Measurements from ENCODE around the gene SLC26A2.

Gene SLC26A2

DNA sequence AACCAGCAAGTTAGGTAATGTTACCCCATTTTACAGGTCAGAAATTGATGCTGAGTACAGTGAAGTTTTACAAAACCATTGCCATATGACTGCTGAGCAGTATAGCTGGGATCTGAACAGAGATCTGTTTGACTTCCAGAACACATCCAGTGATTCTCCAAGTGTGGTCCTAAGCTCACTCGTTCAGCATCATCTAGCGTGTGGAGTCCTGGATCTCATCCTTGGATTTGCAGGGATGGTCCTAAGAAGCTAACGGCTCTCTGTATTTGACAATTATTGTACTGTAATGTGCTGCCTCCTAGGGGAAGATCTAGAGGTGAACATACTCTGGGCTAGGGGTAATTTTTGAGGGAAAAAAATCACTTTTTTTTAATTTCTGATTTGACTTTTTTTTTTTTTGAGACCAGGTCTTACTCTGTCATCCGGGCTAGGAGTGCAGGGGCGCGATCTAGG, 1.4 kb downstream of the SLC26A2 start:
- DNase-seq: peak; percentile 76
- H3K9me3 ChIP-seq (ENCODE audit: control insufficient read depth, low read length): no peaks in the 10 kb centered on the region
- no peak overlapping the region for H2BK15ac ChIP-seq (ENCODE audit: low read depth, poor library complexity, severe bottlenecking)
- WGBS: 78% methylated on average over 6 of the region's 6 CpGs
- H3K4ac ChIP-seq (ENCODE audit: low read depth in 1 of 2, low read length in 2 of 2): no peak overlapping the region
- no peaks in the 10 kb centered on the region for H3K27me3 ChIP-seq (ENCODE audit: control insufficient read depth in 1 of 2, insufficient read depth in 1 of 2, low read length in 2 of 2)
- no peak overlapping the region for H4K91ac ChIP-seq (ENCODE audit: low read length)
- peaks cover 18% of the 10 kb centered on the region for H3K4me1 ChIP-seq (ENCODE audit: control insufficient read depth, insufficient read depth, low read depth, low read length)
- H3K4me3 ChIP-seq (ENCODE audit: insufficient read depth in 1 of 2, low read depth in 1 of 2, low read length in 2 of 2): peak overlapping the region in 1 of 2 experiments; percentile 89
- H2BK5ac ChIP-seq (ENCODE audit: low read depth, low read length, poor library complexity, severe bottlenecking): no peak overlapping the region
- no peak overlapping the region for H3K27ac ChIP-seq (ENCODE audit: low read length, poor library complexity, severe bottlenecking)
- H3K14ac ChIP-seq (ENCODE audit: low read length in 2 of 2): no peak overlapping the region
- no peak overlapping the region for H4K8ac ChIP-seq (ENCODE audit: low read length)
- H3K36me3 ChIP-seq (ENCODE audit: control insufficient read depth in 1 of 2, insufficient read depth in 2 of 2, low read depth in 1 of 2, low read length in 2 of 2): no peaks in the 10 kb centered on the region
- no peak overlapping the region for H2BK120ac ChIP-seq (ENCODE audit: low read depth, low read length)
- H3K79me1 ChIP-seq (replicated peaks; ENCODE audit: low read length, poor library complexity, severe bottlenecking): peaks cover 19% of the 10 kb centered on the region
- no peak overlapping the region for H3K23ac ChIP-seq (ENCODE audit: low read length in 2 of 2)
- no peak overlapping the region for H2AFZ ChIP-seq (ENCODE audit: low read depth, low read length)
- H3K9ac ChIP-seq (ENCODE audit: low read length): no peak overlapping the region
- no peak overlapping the region for H3K4me2 ChIP-seq (ENCODE audit: low read length, poor library complexity, severe bottlenecking)
- H2BK12ac ChIP-seq (ENCODE audit: low read length in 2 of 2): no peak overlapping the region
- no peak overlapping the region for H2AK5ac ChIP-seq (ENCODE audit: low read length, severe bottlenecking)
- H3K18ac ChIP-seq (ENCODE audit: low read depth in 1 of 2, low read length in 2 of 2): no peak overlapping the region

DNA sequence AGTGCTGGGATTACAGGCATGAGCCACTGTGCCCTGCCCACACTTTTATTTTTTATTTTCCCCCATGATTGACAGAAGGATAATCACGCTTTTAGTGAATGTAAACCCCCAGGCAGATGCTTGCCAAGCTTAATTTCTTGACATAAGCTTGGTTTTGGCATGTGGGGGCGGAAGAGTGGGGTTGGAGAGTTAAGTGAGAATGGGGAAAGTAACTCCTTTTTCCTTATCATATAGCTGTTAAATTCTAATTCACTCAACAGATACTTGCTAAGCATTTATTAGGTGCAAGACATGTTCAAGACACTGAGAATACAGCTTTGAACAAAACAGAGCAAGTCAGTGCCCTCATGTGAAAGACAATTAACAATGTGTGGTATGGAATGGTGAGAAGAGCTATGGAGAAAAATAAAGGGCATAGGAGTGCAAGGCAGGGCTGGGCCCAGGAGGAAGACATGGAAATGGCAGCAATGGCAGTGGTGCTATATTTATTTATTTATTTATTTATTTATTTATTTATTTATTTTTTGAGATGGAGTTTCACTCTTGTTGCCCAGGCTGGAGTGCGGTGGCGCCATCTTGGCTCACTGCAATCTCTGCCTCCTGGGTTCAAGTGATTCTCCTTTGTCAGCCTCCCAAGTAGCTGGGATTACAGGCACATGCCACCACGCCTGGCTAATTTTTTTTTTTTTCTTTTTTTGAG, 2.2 kb downstream of the SLC26A2 start:
- 92% methylated on average over 4 of the region's 5 CpGs for WGBS
- H2BK15ac ChIP-seq (ENCODE audit: low read depth, poor library complexity, severe bottlenecking): no peak overlapping the region
- H3K4ac ChIP-seq (ENCODE audit: low read depth in 1 of 2, low read length in 2 of 2): no peak overlapping the region

DNA sequence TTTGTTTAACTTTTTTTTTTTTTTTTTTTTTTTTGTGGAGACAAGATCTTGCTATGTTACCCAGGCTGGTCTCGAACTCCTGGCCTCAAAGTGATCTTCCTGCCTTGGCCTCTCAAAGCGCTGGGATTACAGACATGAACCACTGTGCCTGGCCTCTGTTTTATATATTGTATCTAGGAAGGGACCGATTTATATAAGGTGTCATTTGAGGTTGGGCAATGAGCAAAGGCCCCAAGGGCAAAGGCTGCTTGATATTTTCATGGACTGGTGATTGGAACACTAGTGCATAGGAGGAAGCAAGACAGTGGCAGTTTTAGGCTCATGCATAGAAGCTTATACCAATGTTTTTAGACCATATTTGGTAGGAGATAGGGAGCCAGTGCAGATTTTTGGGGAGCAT, 3.2 kb downstream of the SLC26A2 start:
- no peaks in the 10 kb centered on the region for H3K9me3 ChIP-seq (ENCODE audit: control insufficient read depth, low read length)
- H3K4me3 ChIP-seq (ENCODE audit: insufficient read depth in 1 of 2, low read depth in 1 of 2, low read length in 2 of 2): no peak overlapping the region
- no peak overlapping the region for H3K18ac ChIP-seq (ENCODE audit: low read depth in 1 of 2, low read length in 2 of 2)
- H2BK12ac ChIP-seq (ENCODE audit: low read length in 2 of 2): no peak overlapping the region
- no peak overlapping the region for H2BK5ac ChIP-seq (ENCODE audit: low read depth, low read length, poor library complexity, severe bottlenecking)
- H3K27ac ChIP-seq (ENCODE audit: low read length, poor library complexity, severe bottlenecking): no peak overlapping the region
- no peak overlapping the region for H3K4ac ChIP-seq (ENCODE audit: low read depth in 1 of 2, low read length in 2 of 2)
- peaks cover 22% of the 10 kb centered on the region for H3K79me1 ChIP-seq (replicated peaks; ENCODE audit: low read length, poor library complexity, severe bottlenecking)
- DNase-seq: no peak
- peaks cover 6% of the 10 kb centered on the region for H3K4me1 ChIP-seq (ENCODE audit: control insufficient read depth, insufficient read depth, low read depth, low read length)
- H2AK5ac ChIP-seq (ENCODE audit: low read length, severe bottlenecking): no peak overlapping the region
- H2BK120ac ChIP-seq (ENCODE audit: low read depth, low read length): no peak overlapping the region
- no peak overlapping the region for H3K23ac ChIP-seq (ENCODE audit: low read length in 2 of 2)
- H4K91ac ChIP-seq (ENCODE audit: low read length): no peak overlapping the region
- no peak overlapping the region for H3K9ac ChIP-seq (ENCODE audit: low read length)
- H3K27me3 ChIP-seq (ENCODE audit: control insufficient read depth in 1 of 2, insufficient read depth in 1 of 2, low read length in 2 of 2): no peaks in the 10 kb centered on the region
- 97% methylated on average over 3 of the region's 3 CpGs for WGBS
- no peak overlapping the region for H2AFZ ChIP-seq (ENCODE audit: low read depth, low read length)
- H4K8ac ChIP-seq (ENCODE audit: low read length): no peak overlapping the region
- H3K4me2 ChIP-seq (ENCODE audit: low read length, poor library complexity, severe bottlenecking): no peak overlapping the region
- H2BK15ac ChIP-seq (ENCODE audit: low read depth, poor library complexity, severe bottlenecking): no peak overlapping the region
- H3K36me3 ChIP-seq (ENCODE audit: control insufficient read depth in 1 of 2, insufficient read depth in 2 of 2, low read depth in 1 of 2, low read length in 2 of 2): no peaks in the 10 kb centered on the region
- no peak overlapping the region for H3K14ac ChIP-seq (ENCODE audit: low read length in 2 of 2)

More for the DNA sequence above, 2.2 kb downstream of the SLC26A2 start:
- Histone ChIP-seq H2AFZ (ENCODE audit: low read depth, low read length) (no peak overlapping the region), H3K9me3 (ENCODE audit: control insufficient read depth, low read length) (no peaks in the 10 kb centered on the region), H3K36me3 (ENCODE audit: control insufficient read depth in 1 of 2, insufficient read depth in 2 of 2, low read depth in 1 of 2, low read length in 2 of 2) (no peaks in the 10 kb centered on the region), H3K4me1 (ENCODE audit: control insufficient read depth, insufficient read depth, low read depth, low read length) (peaks cover 12% of the 10 kb centered on the region), H3K79me1 (replicated peaks; ENCODE audit: low read length, poor library complexity, severe bottlenecking) (peaks cover 20% of the 10 kb centered on the region), H2BK120ac (ENCODE audit: low read depth, low read length) (no peak overlapping the region), H4K8ac (ENCODE audit: low read length) (no peak overlapping the region), H3K9ac (ENCODE audit: low read length) (no peak overlapping the region), H2BK5ac (ENCODE audit: low read depth, low read length, poor library complexity, severe bottlenecking) (no peak overlapping the region), H2AK5ac (ENCODE audit: low read length, severe bottlenecking) (no peak overlapping the region), H3K4me2 (ENCODE audit: low read length, poor library complexity, severe bottlenecking) (no peak overlapping the region), H3K23ac (ENCODE audit: low read length in 2 of 2) (no peak overlapping the region), H3K4me3 (ENCODE audit: insufficient read depth in 1 of 2, low read depth in 1 of 2, low read length in 2 of 2) (no peak overlapping the region), H4K91ac (ENCODE audit: low read length) (no peak overlapping the region), H3K27me3 (ENCODE audit: control insufficient read depth in 1 of 2, insufficient read depth in 1 of 2, low read length in 2 of 2) (no peaks in the 10 kb centered on the region), H3K27ac (ENCODE audit: low read length, poor library complexity, severe bottlenecking) (no peak overlapping the region), H3K14ac (ENCODE audit: low read length in 2 of 2) (no peak overlapping the region), H3K18ac (ENCODE audit: low read depth in 1 of 2, low read length in 2 of 2) (no peak overlapping the region), H2BK12ac (ENCODE audit: low read length in 2 of 2) (no peak overlapping the region)
- no peak for DNase-seq

DNA sequence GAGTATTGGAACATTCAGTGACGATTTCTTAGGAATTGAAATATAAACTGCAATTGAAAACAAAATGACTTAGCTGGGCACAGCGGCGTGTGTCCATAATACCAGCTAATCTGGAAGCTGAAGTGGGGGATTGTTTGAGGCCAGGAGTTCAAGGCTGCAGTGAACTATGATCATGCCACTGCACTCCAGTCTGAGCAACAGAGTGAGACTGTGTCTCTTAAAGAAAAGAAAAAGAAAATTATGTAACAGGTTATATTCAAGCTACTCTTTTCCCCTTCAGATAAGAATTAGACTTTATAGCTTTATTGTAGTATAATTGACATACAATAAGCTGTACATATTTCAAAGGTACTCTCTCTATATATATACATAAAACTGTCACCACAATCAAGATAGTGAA, 6.4 kb downstream of the SLC26A2 start:
- Histone ChIP-seq H3K79me1 (replicated peaks; ENCODE audit: low read length, poor library complexity, severe bottlenecking) (peaks cover 23% of the 10 kb centered on the region), H2BK5ac (ENCODE audit: low read depth, low read length, poor library complexity, severe bottlenecking) (no peak overlapping the region), H3K18ac (ENCODE audit: low read depth in 1 of 2, low read length in 2 of 2) (no peak overlapping the region), H3K36me3 (ENCODE audit: control insufficient read depth in 1 of 2, insufficient read depth in 2 of 2, low read depth in 1 of 2, low read length in 2 of 2) (no peaks in the 10 kb centered on the region), H4K91ac (ENCODE audit: low read length) (no peak overlapping the region), H2AK5ac (ENCODE audit: low read length, severe bottlenecking) (no peak overlapping the region), H3K4ac (ENCODE audit: low read depth in 1 of 2, low read length in 2 of 2) (no peak overlapping the region), H2BK120ac (ENCODE audit: low read depth, low read length) (no peak overlapping the region), H3K27me3 (ENCODE audit: control insufficient read depth in 1 of 2, insufficient read depth in 1 of 2, low read length in 2 of 2) (no peaks in the 10 kb centered on the region), H2BK15ac (ENCODE audit: low read depth, poor library complexity, severe bottlenecking) (no peak overlapping the region), H3K9ac (ENCODE audit: low read length) (no peak overlapping the region), H3K9me3 (ENCODE audit: control insufficient read depth, low read length) (no peaks in the 10 kb centered on the region), H3K4me2 (ENCODE audit: low read length, poor library complexity, severe bottlenecking) (no peak overlapping the region), H3K14ac (ENCODE audit: low read length in 2 of 2) (no peak overlapping the region), H3K23ac (ENCODE audit: low read length in 2 of 2) (no peak overlapping the region), H2AFZ (ENCODE audit: low read depth, low read length) (no peak overlapping the region), H4K8ac (ENCODE audit: low read length) (no peak overlapping the region), H3K27ac (ENCODE audit: low read length, poor library complexity, severe bottlenecking) (no peak overlapping the region), H2BK12ac (ENCODE audit: low read length in 2 of 2) (no peak overlapping the region), H3K4me3 (ENCODE audit: insufficient read depth in 1 of 2, low read depth in 1 of 2, low read length in 2 of 2) (no peak overlapping the region), H3K4me1 (ENCODE audit: control insufficient read depth, insufficient read depth, low read depth, low read length) (no peaks in the 10 kb centered on the region)
- WGBS: 97% methylated on average over 3 of the region's 3 CpGs
- DNase-seq: no peak

Data from mesenchymal stem cell (in vitro differentiated cells and primary cell).